HFF-Myc (cell line): ENCODE data around the gene LYZL2.

Experiments used
- DNase-seq: peaks from one replicate; pipeline ENCODE4 v3.0.0-alpha.2; 2011; ENCODE audit warnings: low read depth; ENCODE audit errors: extremely low read depth
- H3K4me3 ChIP-seq: replicated peaks from 2 replicates; pipeline ENCODE4 v1.5.1; 2011; ENCODE audit warnings: low read depth, mild to moderate bottlenecking, control low read depth, low read length
- CTCF ChIP-seq: IDR thresholded peaks from 2 replicates; pipeline ENCODE4 v1.5.1; 2012; ENCODE audit warnings: mild to moderate bottlenecking, low read depth, low read length, control low read depth; ENCODE audit errors: missing control alignments

LYZL2 gene

GRCh38 chr10:30580241-30580640, 49.3 kb downstream of the LYZL2 start:
- DNase-seq, result no peak
- H3K4me3 ChIP-seq, result no peak overlapping the region
- no peak for TF ChIP-seq CTCF

GRCh38 chr10:30579574-30579973, 50.0 kb downstream of the LYZL2 start:
- no peak for DNase-seq
- no peak overlapping the region for H3K4me3 ChIP-seq
- TF ChIP-seq CTCF, result no peak

GRCh38 chr10:30577048-30577447, 52.5 kb downstream of the LYZL2 start:
- no peak for DNase-seq
- H3K4me3 ChIP-seq, result no peak overlapping the region
- no peak for TF ChIP-seq CTCF

GRCh38 chr10:30576641-30577040, 52.9 kb downstream of the LYZL2 start:
- no peak for DNase-seq
- no peak for TF ChIP-seq CTCF
- no peak overlapping the region for H3K4me3 ChIP-seq

GRCh38 chr10:30574432-30574796, 55.1 kb downstream of the LYZL2 start:
- H3K4me3 ChIP-seq, result no peak overlapping the region
- no peak for TF ChIP-seq CTCF
- no peak for DNase-seq

GRCh38 chr10:30573721-30574431, 55.7 kb downstream of the LYZL2 start:
- no peak for TF ChIP-seq CTCF
- DNase-seq, result no peak
- no peak overlapping the region for H3K4me3 ChIP-seq

GRCh38 chr10:30565449-30565848, 64.1 kb downstream of the LYZL2 start:
- no peak for DNase-seq

More at GRCh38 chr10:30565449-30565848, 64.1 kb downstream of the LYZL2 start:
- no peak overlapping the region for H3K4me3 ChIP-seq
- TF ChIP-seq CTCF, result no peak
